Measurements from ENCODE around the gene ZNF653. TPM values are rescaled to one million over a fixed set of nuclear protein-coding genes. Genes with fewer than 3 reads are reported as not detected.

ZNF653 gene
- polyA plus RNA-seq, 1 of the 3 experiments (the other 2 are of a cell fraction) = 14.7 TPM

DNA sequence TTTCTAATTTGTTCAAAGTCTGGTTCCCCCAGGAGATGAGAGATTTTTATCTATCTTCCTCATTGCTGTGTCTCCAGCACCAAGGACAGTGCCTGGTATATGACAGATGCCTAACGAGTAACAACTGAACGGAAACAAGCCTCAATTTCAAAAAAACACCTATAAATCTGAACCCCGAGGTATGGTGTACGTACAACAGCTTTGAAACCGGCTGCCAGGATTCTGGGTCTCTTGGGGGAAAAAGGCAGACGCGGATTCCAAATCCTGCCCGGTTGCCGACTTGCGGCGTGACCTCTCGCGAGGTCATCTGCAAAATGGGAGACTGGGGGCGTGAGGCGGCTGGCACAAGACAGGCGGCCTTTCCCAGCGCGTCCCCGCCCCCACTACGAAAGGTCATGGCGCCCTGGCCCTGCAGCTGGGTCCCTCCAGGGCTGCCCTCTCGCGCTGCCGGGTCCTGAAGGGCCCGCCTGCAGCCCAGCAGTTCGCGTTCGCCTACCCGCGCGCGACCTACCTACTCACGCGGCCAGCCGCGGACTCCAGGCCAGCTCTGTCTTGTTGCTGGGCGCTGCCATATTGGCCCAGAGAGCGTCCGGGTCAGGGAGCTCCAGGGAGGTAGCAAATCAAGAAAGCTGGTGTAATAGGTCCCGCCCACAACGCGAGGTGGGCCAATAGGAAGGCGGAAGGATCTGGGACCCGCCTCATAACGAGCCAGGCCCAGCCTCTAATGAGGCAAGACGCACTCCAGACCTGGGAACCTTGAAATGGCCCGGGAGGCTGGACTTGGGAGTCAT, 23.1 kb upstream of the ZNF653 start, which contains the start of gene ECSIT (continued):
- TF ChIP-seq MAX (IDR thresholded peaks at IDR 0.05; ENCODE audit: low read depth) = peak; percentile 92

- Histone ChIP-seq H2AFZ (ENCODE audit: low read depth) (no peak overlapping the region), H3K27me3 (ENCODE audit: insufficient read depth) (no peaks in the 10 kb centered on the region), H3K4me2 (no peak overlapping the region), H3K4me1 (ENCODE audit: control insufficient read depth in 1 of 2, insufficient read depth in 2 of 2, low read depth in 1 of 2, low read length in 1 of 2) (no peaks in the 10 kb centered on the region), H3K9ac (no peak overlapping the region), H3K9me3 (no peaks in the 10 kb centered on the region), H3K4me3 (ENCODE audit: low read depth in 2 of 2, low read length in 1 of 2) (no peak overlapping the region), H3K27ac (ENCODE audit: low read depth in 2 of 2, low read length in 1 of 2) (no peak overlapping the region), H3K36me3 (replicated peaks in 1 of 2; ENCODE audit: control insufficient read depth in 1 of 2, insufficient read depth in 2 of 2, low read length in 1 of 2) (peaks cover 0 to 3% of the 10 kb centered on the region in 2 experiments), H4K20me1 (ENCODE audit: insufficient read depth) (no peaks in the 10 kb centered on the region), H3K79me2 (ENCODE audit: insufficient read depth) (0 out of 2 replicates have a peak, but pooled peaks cover 4% of the 10 kb centered on the region), H3F3A (replicated peaks; ENCODE audit: insufficient read depth) (no peaks in the 10 kb centered on the region), H3K9me2 (no peaks in the 10 kb centered on the region)
- no peak for DNase-seq
- TF ChIP-seq TCF12 (IDR thresholded peaks at IDR 0.05) (no peak), MXI1 (IDR thresholded peaks at IDR 0.05; ENCODE audit: low read depth, low read length) (no peak), NRF1 (IDR thresholded peaks at IDR 0.05; ENCODE audit: low read depth, low read length) (no peak), YY1 (IDR thresholded peaks at IDR 0.05; ENCODE audit: low read depth) (no peak), RXRA (IDR thresholded peaks at IDR 0.05; ENCODE audit: borderline replicate concordance, low read depth) (no peak), CHD2 (IDR thresholded peaks at IDR 0.05; ENCODE audit: low read length, partially characterized antibody) (no peak), MEF2A (IDR thresholded peaks at IDR 0.05; ENCODE audit: borderline replicate concordance, low read depth) (no peak)
- 98% methylated on average over 8 of the region's 9 CpGs for WGBS (ENCODE audit: low lambda C conversion rate)
- ChIA-PET POLR2A (no interaction called here), CTCF (interaction anchor here (1.2 to 1.3 kb wide), 2 partner anchors 42 to 69 kb away, joined by 3 read pairs; no protein-coding TSS in a partner anchor)
These were observed 13.5 kb upstream of the ZNF653 start for GRCh38 chr19:11519138-11519537.

DNA sequence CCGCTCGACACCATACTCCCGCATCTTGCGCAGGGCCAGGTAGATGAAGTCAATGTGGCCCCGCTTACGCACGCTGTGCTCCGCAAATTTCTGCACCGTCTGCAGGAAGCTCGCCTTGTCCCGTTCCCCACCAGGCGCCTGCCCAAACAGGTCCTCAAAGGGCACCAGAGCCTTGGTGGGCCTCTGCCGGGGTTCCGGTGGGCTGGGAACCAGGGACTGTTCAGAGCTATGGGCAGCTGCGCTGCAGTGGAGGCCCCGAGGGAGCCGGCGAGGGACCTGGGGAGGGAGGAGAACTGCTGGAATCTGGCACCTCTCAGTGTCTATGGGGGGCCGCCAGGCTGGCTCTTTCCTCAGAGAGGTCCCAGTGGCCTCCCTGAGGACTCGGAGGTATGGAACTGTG, 8.3 kb upstream of the ZNF653 start:
- TF ChIP-seq SIN3A (IDR thresholded peaks at IDR 0.05; ENCODE audit: borderline replicate concordance, low read depth, low read length) (no peak), SMC3 (IDR thresholded peaks at IDR 0.05; ENCODE audit: low read depth, low read length) (no peak), MEF2A (IDR thresholded peaks at IDR 0.05; ENCODE audit: borderline replicate concordance, low read depth) (no peak), MAX (IDR thresholded peaks at IDR 0.05; ENCODE audit: low read depth) (no peak), YY1 (IDR thresholded peaks at IDR 0.05; ENCODE audit: low read depth) (no peak), POLR2AphosphoS5 (IDR thresholded peaks at IDR 0.05; ENCODE audit: low read depth, low read length) (no peak), RAD21 (IDR thresholded peaks at IDR 0.05; ENCODE audit: low read length) (no peak), TAF1 (IDR thresholded peaks at IDR 0.05; ENCODE audit: borderline replicate concordance, low read depth, low read length) (no peak)
- TF ChIP-seq, protein P1, sequence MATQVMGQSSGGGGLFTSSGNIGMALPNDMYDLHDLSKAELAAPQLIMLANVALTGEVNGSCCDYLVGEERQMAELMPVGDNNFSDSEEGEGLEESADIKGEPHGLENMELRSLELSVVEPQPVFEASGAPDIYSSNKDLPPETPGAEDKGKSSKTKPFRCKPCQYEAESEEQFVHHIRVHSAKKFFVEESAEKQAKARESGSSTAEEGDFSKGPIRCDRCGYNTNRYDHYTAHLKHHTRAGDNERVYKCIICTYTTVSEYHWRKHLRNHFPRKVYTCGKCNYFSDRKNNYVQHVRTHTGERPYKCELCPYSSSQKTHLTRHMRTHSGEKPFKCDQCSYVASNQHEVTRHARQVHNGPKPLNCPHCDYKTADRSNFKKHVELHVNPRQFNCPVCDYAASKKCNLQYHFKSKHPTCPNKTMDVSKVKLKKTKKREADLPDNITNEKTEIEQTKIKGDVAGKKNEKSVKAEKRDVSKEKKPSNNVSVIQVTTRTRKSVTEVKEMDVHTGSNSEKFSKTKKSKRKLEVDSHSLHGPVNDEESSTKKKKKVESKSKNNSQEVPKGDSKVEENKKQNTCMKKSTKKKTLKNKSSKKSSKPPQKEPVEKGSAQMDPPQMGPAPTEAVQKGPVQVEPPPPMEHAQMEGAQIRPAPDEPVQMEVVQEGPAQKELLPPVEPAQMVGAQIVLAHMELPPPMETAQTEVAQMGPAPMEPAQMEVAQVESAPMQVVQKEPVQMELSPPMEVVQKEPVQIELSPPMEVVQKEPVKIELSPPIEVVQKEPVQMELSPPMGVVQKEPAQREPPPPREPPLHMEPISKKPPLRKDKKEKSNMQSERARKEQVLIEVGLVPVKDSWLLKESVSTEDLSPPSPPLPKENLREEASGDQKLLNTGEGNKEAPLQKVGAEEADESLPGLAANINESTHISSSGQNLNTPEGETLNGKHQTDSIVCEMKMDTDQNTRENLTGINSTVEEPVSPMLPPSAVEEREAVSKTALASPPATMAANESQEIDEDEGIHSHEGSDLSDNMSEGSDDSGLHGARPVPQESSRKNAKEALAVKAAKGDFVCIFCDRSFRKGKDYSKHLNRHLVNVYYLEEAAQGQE (IDR thresholded peaks at IDR 0.05; ENCODE audit: low read depth, low read length) = no peak
- Histone ChIP-seq H3K9ac (no peak overlapping the region), H3K27me3 (ENCODE audit: insufficient read depth) (no peaks in the 10 kb centered on the region), H3K9me2 (no peaks in the 10 kb centered on the region), H2AFZ (ENCODE audit: low read depth) (no peak overlapping the region), H3K4me3 (ENCODE audit: low read depth in 2 of 2, low read length in 1 of 2) (no peak overlapping the region), H3K9me3 (no peaks in the 10 kb centered on the region), H3F3A (replicated peaks; ENCODE audit: insufficient read depth) (peaks cover 2% of the 10 kb centered on the region), H3K27ac (ENCODE audit: low read depth in 2 of 2, low read length in 1 of 2) (no peak overlapping the region), H3K36me3 (replicated peaks in 1 of 2; ENCODE audit: control insufficient read depth in 1 of 2, insufficient read depth in 2 of 2, low read length in 1 of 2) (peaks cover 3% of the 10 kb centered on the region in 2 experiments), H4K20me1 (ENCODE audit: insufficient read depth) (no peaks in the 10 kb centered on the region), H3K4me2 (no peak overlapping the region), H3K4me1 (ENCODE audit: control insufficient read depth in 1 of 2, insufficient read depth in 2 of 2, low read depth in 1 of 2, low read length in 1 of 2) (no peaks in the 10 kb centered on the region), H3K79me2 (ENCODE audit: insufficient read depth) (no peaks in the 10 kb centered on the region)
- POLR2A ChIA-PET = no interaction called here
- WGBS (ENCODE audit: low lambda C conversion rate) = 95% methylated on average over 13 of the region's 20 CpGs
- no peak for DNase-seq
- CTCF ChIA-PET = interaction anchor here (0.6 kb wide), 1 partner anchor 32 kb away, joined by 3 read pairs; no protein-coding TSS in a partner anchor
